GM18870 (cell line): Measurements from ENCODE around the gene SIRT4.
"Not testable (repeated sequence)": the region's sequence is repeated elsewhere in the genome, so short reads cannot be mapped to it uniquely, and the experiment has no call there.

ENCODE experiments used
- ATAC-seq: cut with Tn5 transposase; IDR thresholded peaks from one replicate; pipeline ENCODE4 v1.9.1; 2021; ENCODE audit warnings: moderate library complexity; ENCODE audit not compliant: unreplicated experiment

SIRT4 gene

DNA sequence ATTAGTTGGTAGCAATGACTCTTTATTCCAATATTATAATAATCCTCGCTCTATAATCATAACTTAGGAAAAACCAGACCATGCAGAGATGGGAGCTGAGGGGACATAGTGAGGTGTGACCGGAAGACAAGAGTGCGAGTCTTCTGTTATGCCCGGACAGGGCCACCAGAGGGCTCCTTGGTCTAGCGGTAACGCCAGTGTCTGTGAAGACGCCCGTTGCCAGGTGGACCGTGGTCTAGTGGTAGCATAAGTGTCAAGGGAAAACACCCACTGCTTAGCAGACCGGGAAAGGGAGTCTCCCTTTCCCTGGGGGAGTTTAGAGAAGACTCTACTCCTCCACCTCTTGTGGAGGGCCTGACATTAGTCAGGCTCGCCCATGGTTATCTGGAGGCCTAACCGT, 33.3 kb downstream of the SIRT4 start:
- not testable (repeated sequence) for ATAC-seq

DNA sequence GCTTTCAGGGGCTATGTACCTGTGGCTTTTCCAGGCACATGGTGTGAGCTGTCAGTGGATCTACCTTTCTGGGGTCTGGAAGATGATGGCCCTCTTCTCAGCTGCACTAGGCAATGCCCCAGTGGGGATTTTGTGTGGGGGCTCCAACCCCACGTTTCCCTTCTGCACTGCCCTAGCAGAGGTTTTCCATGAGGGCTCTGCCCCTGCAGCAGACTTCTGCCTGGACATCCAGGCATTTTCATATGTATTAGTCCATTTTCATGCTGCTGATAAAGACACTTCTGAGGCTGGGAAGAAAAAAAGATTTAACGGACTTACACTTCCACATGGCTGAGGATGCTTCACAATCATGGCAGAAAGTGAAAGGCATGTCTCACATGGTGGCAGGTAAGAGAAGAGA, 34.3 kb downstream of the SIRT4 start:
- ATAC-seq = not testable (repeated sequence)

DNA sequence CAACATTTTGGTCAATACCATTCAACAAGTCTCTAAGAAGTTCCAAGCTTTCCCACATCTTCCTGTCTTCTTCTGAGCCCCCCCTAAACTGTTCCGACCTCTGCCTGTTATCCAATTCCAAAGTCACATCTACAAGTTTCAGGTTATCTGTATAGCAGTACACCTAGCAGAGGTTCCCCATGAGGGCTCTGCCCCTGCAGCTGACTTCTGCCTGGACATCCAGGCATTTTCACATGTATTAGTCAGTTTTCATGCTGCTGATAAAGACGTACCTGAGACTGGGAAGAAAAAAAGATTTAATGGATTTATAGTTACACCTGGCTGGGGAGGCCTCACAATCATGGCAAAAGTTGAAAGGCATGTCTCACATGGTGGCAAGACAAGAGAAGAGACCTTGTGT, 35.6 kb downstream of the SIRT4 start:
- ATAC-seq = no peak

DNA sequence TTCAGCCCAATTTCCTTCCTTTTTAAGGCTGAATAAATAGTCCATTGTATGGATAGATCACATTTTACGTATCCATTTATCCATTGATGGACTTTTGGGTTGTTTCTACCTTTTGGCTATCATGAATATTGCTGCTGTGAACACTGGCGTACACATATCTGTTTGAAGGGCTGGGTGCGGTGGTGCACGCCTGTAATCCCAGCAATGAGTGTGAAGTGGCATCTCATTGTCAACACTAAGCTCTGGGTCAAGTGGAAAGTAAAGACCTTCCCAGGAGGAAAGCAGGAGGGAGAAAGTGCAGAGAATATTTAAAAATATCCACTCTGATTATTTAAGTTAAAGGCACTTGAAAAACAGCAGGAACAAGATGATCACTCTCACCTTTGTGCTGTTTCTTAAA, 37.1 kb downstream of the SIRT4 start:
- ATAC-seq = no peak

DNA sequence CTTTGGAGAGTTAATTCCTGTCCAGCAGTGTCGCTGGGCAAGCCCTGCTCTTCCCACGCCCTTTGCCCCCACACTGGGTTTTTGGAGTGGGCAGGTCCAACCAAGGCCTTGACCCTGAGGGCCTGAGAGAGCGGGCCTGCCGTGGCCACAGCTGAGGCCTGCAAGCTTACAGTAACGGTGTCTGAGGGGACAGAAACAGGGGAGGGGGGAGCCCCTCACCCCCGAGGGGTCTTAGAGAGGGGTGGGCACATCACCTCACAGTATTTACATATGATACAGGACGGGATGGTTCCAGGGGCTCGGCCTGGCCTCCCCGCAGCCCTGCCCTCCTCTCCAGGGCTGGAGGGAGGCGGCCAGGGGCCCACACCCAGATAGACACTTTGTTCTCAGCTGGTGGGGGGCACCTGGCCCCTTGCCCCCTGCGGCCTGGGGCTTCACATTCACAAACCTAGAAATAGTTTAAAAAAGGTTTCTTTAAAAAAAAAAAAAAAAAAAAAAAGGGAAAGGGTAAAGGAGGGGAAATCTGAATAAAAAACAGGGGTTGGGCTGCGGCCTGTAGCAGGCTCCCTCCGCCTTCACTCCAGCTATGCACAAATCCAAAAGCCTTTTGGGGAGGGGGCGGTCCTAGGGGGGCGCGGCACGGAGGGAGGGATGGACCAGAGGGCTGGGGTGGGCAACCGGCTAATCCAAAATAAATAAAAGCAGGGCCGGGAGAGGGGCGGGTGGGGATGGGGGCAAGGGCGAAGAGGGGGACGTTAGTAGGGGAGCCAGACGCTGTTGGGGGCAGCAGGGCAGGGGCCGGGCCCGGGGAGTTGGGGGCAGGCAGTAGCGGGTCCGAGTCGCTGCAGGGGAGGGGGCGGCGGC, 40.3 kb downstream of the SIRT4 start:
- no peak for ATAC-seq

DNA sequence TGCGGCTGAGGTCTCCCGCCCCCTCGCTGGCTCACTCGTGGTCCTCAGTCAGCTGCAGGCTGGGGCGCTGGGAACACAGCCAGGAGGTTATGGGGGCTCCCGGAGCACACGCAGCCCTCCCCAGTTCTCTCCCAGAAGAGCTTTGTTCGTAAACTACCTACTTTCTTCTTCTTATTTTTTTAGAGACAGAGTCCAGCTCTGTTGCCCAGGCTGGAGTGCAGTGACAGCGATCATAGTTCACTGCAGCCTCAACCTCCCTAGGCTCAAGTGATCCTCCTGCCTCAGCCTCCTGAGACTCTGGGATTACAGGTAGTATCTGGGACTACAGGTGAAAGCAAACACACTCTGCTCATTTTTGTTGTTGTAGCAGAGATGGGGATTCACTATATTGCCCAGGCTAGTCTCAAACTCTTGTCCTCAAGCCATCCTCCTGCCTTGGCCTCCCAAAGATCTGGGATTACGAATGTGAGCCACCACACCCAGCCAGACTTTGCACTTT, 41.0 kb downstream of the SIRT4 start:
- ATAC-seq = no peak

DNA sequence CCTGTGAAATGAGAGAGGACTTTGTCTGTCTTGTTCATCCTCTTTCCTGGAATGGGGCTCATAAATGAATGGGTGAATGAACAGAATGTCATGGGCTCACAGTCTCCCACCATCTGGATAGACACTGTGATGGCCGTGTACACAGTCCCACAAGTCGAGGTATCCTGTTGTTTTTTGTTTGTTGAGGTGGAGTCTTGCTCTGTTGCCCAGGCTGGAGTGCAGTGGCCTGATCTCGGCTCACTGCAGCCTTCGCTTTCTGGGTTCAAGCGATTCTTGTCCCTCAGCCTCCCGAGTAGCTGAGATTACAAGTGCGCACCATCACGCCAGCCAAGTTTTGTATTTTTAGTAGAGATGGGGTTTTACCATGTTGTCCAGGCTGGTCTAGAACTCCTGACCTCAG, 41.6 kb downstream of the SIRT4 start:
- ATAC-seq = no peak

DNA sequence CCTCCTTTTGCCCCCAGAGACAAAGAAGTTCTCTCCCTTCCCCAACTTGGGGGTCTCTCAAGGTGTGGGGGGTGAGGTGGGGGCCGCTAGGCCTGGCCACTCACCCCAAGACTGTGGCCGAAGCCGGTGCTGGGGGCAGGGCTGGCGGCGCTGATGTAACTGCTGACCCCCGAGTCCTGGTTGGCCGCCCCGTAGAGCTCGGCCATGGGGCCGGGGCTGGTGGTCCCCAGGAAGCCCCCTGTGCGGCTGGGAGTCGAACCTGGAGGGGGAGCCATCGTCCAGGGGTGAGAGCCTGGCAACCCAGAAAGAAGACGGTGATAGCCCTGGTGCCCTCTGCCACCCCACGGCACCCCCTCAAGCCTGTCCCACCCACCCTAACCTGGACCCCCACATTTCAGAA, 43.9 kb downstream of the SIRT4 start:
- ATAC-seq = no peak

DNA sequence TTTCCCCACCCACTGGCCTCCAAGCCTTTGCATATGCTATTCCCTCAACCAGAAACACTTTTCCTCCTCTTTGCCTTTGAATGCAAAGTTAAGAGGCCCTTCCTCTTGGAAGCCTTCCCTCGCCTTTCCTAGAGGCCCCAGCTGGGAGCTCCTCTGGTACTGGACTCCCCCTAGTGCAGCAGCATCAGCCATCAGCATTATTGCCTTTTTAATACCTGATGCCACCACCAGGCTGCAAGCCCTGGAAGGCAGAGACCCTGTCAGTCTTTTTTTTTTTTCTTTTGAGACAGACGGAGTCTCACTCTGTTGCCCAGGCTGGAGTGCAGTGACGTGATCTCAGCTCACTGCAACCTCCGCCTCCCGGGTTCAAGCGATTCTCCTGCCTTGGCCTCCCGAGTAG, 44.6 kb downstream of the SIRT4 start:
- ATAC-seq = no peak

DNA sequence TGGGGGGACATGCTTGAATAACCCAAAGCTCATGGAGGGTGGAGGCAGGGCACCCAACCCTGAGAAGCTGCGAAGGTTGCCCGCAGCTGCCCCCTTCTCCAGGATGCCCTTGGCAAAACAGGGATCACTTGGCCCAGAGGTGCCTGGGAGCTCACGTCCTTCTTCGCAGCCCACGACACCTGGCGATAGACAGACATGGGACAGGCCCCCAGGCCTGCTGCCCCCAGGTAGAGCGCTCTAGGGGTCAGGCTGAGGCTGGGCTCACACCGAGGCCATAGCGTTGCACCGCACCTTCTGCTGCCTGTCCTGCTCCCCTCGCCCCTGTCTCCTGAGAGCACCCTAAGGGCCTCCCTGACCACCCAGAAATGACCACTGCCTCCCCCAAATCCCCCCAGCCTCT, 45.6 kb downstream of the SIRT4 start:
- ATAC-seq = no peak

DNA sequence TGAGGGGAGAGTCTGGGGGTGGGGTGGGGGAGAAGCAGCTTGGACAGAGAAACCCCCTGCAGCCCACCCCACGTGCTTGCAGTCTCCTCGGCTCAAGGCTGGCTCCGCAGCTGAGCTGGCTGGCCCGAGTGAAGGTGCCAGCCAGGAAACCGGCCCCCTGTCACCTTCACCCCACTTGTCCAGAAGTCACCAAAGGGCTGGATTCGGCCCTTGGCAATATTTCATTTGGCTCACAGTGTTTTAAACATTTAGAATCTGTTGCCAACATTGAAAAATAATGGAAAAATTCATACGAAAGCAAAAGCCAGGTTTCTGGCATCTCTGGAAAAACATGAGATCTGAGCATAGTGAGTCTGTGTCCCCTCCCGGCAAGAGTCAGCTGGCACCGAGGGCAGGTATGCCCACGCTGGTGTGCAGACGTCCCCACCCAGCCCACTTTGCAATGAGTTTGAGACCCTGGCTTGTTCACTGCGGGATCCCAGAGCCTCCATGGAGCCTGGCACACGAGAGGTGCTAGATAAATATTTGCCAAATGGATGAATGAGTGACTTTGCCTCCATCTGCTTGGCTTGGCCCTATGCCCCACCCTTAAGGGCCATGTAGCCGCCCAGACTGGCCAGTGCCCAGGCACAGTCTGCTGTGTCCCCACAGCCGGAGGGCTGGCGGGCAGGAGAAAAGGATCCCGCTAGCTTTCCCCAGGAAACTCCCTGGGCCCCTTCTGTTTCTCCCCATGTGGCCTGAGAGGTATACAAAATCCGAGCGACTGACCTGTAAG, 48.6 kb downstream of the SIRT4 start:
- ATAC-seq = no peak

DNA sequence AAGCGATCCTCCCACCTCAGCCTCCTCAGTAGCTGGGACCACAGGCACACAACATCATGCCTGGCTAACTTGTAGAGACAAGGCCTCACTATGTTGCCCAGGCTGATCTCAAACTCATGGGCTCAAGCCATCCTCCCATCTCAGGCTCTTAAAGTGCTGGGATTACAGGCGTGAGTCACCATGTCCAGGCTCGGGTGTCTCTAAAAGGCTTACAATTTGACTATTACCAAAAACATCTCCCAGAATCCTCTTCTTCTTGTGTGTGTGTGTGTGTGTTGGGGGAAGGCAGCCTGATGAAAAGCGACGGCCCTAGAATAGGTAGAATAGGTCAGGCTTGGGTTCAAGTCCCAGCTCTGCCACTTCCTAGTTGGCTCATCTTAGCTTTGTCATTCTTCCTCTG, 50.0 kb downstream of the SIRT4 start:
- ATAC-seq = no peak

DNA sequence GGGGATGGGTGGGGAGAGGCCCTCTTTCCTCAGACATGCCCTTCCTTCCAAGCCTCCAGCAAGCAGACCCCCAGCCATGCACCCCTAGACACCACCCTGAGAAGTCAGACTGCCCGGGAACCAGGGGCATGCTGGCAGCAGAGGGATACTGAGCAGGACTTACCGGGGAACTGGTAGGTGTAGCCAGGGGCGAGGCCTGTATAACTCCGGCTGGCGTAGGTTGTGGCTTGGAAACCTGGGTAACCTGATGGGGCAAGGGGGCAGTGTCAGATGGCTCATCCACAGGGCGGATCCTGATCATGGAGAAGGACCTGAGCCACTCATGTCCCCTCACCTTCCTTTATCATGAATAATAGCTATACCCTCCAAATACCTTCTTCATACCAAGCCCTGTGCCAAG, 51.0 kb downstream of the SIRT4 start:
- no peak for ATAC-seq

DNA sequence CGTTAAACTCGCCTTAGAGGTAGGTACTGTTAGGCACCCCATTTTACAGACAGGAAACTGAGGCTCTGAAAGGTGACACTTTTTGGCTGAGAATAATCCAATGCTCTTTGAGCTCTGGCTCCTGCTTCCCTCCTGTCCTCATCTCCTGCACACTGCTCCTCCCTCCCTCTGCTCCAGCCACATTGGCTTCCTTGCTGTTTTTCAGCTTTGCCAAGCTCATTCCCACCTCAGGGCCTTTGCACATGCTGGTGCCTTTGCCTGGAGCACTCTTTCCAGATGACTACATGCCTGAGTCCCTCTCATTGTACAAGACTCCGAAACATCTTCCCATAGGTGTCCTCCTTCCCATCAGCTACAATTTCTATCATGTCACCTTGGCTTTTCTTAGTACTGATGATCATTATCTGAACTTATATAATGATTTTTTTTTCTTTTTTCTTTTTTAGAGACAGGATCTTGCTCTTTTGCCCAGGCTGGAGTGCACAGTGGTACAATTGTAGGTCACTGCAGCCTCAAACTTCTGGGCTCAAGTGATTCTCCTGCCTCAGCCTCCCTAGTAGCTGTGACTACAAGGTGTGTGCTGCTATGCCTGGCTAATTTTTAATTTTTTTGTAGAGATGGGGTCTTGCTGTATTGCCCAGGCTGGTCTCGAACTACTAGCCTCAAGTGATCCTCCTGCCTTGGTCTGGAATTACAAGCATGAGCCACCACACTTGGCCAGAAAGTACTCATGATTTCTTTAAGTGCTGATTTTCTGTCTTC, 51.6 kb downstream of the SIRT4 start:
- ATAC-seq = no peak

DNA sequence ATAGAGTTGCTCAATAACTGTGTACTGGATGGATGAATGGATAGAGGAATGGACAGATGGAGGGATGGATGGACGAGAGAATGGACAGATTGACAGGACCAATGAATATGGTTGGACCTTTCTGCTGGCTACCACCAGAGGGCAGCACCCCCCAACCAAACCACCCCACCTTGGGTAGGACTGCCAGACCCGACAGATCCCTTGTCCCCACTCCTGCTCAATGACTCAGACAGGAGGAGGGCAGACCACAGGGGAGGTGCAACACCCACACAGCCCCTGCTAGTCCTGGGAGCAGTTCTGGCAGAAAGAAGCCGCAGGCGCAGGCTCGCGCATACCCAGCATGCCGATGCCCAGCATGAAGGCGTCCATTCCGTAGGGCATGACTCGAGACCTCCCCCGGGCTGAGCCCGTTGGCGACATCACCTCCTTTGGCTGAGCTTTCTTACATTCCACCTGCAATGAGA, 54.5 kb downstream of the SIRT4 start:
- no peak for ATAC-seq

DNA sequence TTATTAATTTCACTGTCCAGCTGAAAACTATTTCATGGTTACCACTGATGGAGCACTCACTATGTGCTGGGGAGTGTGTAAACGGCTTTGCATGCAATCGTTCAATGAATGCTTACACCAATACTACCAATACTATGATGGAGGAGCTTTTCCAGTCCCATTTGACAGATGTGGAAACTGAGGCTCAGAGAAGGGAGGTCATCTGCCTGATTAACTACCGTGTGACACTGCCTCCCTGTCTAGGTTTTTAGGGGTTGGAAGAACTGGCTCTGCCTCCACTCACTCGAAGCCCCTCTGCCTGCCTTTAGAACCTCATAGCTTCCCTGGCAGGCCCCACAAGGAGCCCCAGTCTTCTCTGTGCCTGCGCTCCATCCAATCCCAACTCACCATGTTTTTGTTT, 55.0 kb downstream of the SIRT4 start:
- ATAC-seq = no peak

DNA sequence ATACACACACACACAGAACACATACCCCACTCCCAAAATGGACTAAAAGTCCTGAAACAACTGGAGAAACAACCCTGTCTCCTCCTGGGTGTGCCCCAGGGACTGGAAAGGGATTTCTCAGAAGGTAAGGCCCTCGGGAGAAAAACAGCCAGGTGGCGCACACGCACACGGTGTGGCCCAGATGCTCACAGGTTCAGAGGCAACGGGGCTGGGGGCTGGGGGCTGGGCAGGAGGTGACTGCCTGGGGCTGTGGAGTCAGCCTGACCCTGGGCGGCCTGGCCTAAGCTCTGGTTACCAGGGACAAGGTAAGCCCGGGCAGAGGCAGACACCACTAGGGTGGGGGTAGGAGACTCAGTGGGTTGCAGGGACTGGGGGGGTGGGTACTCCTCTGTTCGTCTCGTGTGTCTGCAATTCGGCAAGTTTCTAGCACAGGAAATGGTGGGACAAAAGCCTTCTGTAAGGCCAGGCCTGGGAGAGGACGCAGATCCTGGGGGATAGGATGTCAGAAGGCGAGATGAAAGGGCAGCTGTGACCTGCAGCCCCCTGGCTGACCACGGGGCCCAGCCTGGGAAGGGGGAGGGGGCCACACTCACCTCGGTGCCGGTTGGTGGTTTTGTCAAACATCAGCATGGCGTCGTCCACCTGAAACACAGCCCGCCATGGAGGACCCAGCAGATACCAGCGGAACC, 56.4 kb downstream of the SIRT4 start:
- no peak for ATAC-seq

DNA sequence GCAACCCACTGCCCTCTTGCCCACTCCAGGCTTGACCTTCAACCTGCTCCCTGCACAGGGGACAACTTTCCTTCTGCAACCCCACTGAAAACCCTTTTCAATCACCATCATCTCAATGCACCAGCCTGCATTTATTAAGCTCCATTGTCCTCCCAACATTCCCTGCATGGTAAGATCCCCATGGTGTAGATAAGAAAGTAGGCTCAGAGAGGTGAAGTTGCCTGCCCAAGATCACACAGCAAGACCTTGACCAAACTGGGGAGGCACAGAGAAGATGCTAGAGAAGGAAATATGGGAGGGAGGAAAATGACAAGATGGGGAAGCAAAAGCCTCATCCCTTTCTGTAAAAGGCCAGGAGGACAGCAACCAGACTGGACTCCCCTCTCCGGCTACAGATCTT, 57.0 kb downstream of the SIRT4 start:
- no peak for ATAC-seq

DNA sequence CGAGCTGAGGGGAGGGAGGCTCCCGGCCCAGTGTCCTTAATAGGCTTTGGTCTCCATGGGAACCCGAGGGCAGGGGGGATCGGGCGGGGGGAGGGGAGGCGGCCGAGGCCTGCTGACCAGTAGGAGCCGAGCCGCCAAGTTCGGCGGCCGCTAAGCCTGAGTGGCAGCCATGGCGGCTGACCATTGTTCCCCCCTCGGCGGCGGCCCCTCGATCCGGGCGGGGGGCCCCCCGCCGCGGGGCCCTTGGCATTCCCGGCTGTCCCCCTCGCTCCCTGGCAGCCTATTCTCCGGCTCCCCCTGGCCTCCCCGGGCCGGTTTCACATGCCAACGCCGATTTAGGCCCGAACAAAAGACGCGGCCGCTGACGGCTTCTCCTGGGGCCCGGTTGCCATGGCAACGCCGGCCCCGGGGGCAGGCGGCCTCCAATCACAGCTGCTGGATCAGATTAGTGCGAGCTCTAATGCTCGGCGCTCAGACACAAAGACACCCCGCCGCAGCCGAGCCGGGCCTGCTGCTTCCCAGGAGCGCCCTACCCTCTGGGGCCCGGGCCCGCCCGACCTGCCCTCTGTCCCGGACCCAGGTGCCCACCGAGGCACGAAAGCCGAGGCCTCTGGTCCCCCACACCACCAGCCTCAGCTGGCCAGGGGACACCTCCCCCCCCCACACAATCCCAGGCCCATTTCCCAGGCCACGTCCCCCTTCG, 59.5 kb downstream of the SIRT4 start:
- ATAC-seq = no peak
